PC-9 (cell line): ENCODE data around the gene HEATR3. TPM values are rescaled to one million over a fixed set of nuclear protein-coding genes. Genes with fewer than 3 reads are reported as not detected.

Experiments used
- BruUV-seq: library from RNA; stranded (reverse); fragments of 400-500 nt; replicated peaks from 2 replicates; lab custom pipeline; 2021; lab: Mats Ljungman, UMichigan
- CTCF ChIA-PET: fragments of 300-600 bp; sonication (Branson Sonifier 250); formaldehyde crosslinking; loops from one replicate; lab custom pipeline; 2022; ENCODE audit warnings: antibody characterized with exemption; lab: Charles Lee
- POLR2A ChIA-PET: fragments of 300-600 bp; sonication (Branson Sonifier 250); formaldehyde crosslinking; loops from one replicate; lab custom pipeline; 2022; ENCODE audit warnings: antibody characterized with exemption; ENCODE audit not compliant: unreplicated experiment; lab: Charles Lee
- DNase-seq, 2 experiments: peaks; one replicate each; pipeline versions ENCODE4 v3.0.0 to v3.0.0-alpha.2; 2015 to 2022; ENCODE audit warnings: mixed read lengths in 1 of 2
- H2AFZ ChIP-seq: fragments of 200-600 bp; sonication (generic); 2 replicates; pipeline ENCODE4 v1.8.1; 2017; ENCODE audit warnings: antibody characterized with exemption
- H3F3A ChIP-seq: fragments of 200-600 bp; sonication (generic); 2 replicates; pipeline ENCODE4 v1.8.1; 2017; ENCODE audit warnings: antibody characterized with exemption, mild to moderate bottlenecking, low read depth; ENCODE audit not compliant: insufficient read depth
- H3K27ac ChIP-seq: fragments of 200-600 bp; sonication (generic); 2 replicates; pipeline ENCODE4 v1.6.1; 2016; ENCODE audit warnings: mixed run types
- H3K27me3 ChIP-seq: fragments of 200-600 bp; sonication (generic); 2 replicates; pipeline ENCODE4 v1.6.1; 2016; ENCODE audit warnings: low read depth, mixed run types; ENCODE audit not compliant: insufficient read depth
- H3K36me3 ChIP-seq: fragments of 200-600 bp; sonication (generic); 2 replicates; pipeline ENCODE4 v1.6.1; 2016; ENCODE audit warnings: low read depth, mixed run types
- H3K4me1 ChIP-seq: fragments of 200-600 bp; sonication (generic); replicated peaks from 2 replicates; pipeline ENCODE4 v1.6.1; 2016; ENCODE audit warnings: mixed run types; ENCODE audit not compliant: insufficient read depth
- H3K4me2 ChIP-seq: fragments of 200-600 bp; sonication (generic); 2 replicates; pipeline ENCODE4 v1.6.1; 2017; ENCODE audit warnings: mixed run types
- H3K4me3 ChIP-seq: fragments of 200-600 bp; sonication (generic); 2 replicates; pipeline ENCODE4 v1.6.1; 2016; ENCODE audit warnings: mixed run types
- H3K79me2 ChIP-seq: fragments of 200-600 bp; sonication (generic); 2 replicates; pipeline ENCODE4 v1.6.1; 2017; ENCODE audit warnings: low read depth, mixed run types
- H3K9me2 ChIP-seq: fragments of 200-600 bp; sonication (generic); 2 replicates; pipeline ENCODE4 v1.8.1; 2017; ENCODE audit warnings: mild to moderate bottlenecking; ENCODE audit not compliant: insufficient read depth
- H3K9me3 ChIP-seq: fragments of 200-600 bp; sonication (generic); 2 replicates; pipeline ENCODE4 v1.8.1; 2016; ENCODE audit warnings: low read depth; ENCODE audit not compliant: insufficient read depth
- H4K20me1 ChIP-seq: fragments of 200-600 bp; sonication (generic); 2 replicates; pipeline ENCODE4 v1.8.1; 2017; ENCODE audit not compliant: insufficient read depth
- EZH2 ChIP-seq: fragments of 200-600 bp; sonication (generic); IDR thresholded peaks from 2 replicates; pipeline ENCODE4 v1.8.0; 2017; ENCODE audit warnings: antibody characterized with exemption, low read depth
- intact Hi-C: fragments of 100-400 bp; cut with micrococcal nuclease; formaldehyde crosslinking; loops from one replicate; pipeline ENCODE4 v1.10.0; 2022; ENCODE audit not compliant: unreplicated experiment
- total RNA-seq: library from RNA; stranded (reverse); gene quantifications from 2 replicates; pipeline ENCODE4 v1.2.3, GENCODE V29; 2021
- TF ChIP-seq, protein P1 (sequence below): fragments of 200-600 bp; sonication (generic); conservative IDR thresholded peaks from 2 replicates; pipeline ENCODE4 v1.6.1; 2017; ENCODE audit warnings: mixed run types, antibody characterized with exemption, mild to moderate bottlenecking, moderate library complexity

The HEATR3 gene
- total RNA-seq, 1 experiment from 2014 or later = 14.3 TPM

DNA sequence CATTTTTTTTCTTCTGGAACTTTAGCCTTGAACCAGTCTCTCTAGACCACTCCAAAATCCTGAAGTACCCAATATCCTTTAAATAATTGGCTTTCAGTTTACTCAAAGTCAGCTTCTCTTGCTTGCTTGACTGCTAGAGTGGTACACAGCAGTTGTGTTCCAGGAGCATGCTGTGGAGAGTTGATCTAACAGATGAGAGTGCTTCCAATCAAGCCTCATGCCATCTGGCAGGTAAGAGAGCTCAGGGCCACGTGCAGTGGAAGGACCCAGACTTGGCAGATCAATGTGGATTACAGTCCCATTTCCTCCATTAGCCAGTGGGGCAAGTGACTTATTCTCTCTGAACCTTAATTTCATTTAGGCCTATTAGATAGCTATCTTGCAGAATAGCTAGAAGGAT lies 25.1 kb upstream of the HEATR3 start:
- Histone ChIP-seq H3F3A (no peaks in the 10 kb centered on the region), H3K79me2 (no peaks in the 10 kb centered on the region), H3K4me1 (no peaks in the 10 kb centered on the region), H4K20me1 (no peaks in the 10 kb centered on the region), H3K27me3 (no peaks in the 10 kb centered on the region), H3K9me3 (no peaks in the 10 kb centered on the region), H3K27ac (no peak overlapping the region), H3K4me2 (no peak overlapping the region), H3K4me3 (no peak overlapping the region), H3K9me2 (no peaks in the 10 kb centered on the region), H2AFZ (no peak overlapping the region), H3K36me3 (0 out of 2 replicates have a peak, but pooled peaks cover 5% of the 10 kb centered on the region)
- DNase-seq = no peak
- TF ChIP-seq EZH2 = no peak
- TF ChIP-seq, protein P1, sequence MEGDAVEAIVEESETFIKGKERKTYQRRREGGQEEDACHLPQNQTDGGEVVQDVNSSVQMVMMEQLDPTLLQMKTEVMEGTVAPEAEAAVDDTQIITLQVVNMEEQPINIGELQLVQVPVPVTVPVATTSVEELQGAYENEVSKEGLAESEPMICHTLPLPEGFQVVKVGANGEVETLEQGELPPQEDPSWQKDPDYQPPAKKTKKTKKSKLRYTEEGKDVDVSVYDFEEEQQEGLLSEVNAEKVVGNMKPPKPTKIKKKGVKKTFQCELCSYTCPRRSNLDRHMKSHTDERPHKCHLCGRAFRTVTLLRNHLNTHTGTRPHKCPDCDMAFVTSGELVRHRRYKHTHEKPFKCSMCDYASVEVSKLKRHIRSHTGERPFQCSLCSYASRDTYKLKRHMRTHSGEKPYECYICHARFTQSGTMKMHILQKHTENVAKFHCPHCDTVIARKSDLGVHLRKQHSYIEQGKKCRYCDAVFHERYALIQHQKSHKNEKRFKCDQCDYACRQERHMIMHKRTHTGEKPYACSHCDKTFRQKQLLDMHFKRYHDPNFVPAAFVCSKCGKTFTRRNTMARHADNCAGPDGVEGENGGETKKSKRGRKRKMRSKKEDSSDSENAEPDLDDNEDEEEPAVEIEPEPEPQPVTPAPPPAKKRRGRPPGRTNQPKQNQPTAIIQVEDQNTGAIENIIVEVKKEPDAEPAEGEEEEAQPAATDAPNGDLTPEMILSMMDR = no peak
- intact Hi-C loops = no loop called here
- POLR2A ChIA-PET = no interaction called here
- CTCF ChIA-PET = interaction anchor here (0.6 kb wide), 2 partner anchors 16 to 156 kb away, joined by 3 read pairs; no protein-coding TSS in a partner anchor
- no TSS peak for BruUV-seq

DNA sequence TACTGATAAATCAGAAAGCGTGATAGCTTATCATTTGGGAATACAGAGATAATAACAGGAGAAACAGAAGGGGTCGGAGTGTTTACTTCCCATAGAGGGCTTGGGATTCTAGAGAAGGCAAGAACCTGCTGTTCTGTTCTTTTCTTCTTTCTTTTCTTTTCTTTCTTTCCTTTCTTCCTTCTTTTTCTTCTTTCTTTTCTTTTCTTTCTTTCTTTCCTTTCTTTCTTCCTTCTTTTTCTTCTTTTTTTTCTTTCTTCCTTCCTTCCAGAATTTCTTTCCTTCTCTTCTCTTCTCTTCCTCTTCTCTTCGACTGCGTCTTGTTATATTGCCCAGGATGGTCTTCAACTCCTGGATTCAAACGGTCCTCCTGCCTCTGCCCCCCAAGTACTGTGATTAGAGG lies 22.4 kb upstream of the HEATR3 start:
- Histone ChIP-seq H3K36me3 (no peaks in the 10 kb centered on the region), H3K27ac (no peak overlapping the region), H3K27me3 (no peaks in the 10 kb centered on the region), H3K9me2 (no peaks in the 10 kb centered on the region), H3F3A (no peaks in the 10 kb centered on the region), H3K9me3 (no peaks in the 10 kb centered on the region), H3K4me2 (no peak overlapping the region), H3K4me3 (no peak overlapping the region), H2AFZ (no peak overlapping the region), H3K4me1 (no peaks in the 10 kb centered on the region), H4K20me1 (no peaks in the 10 kb centered on the region), H3K79me2 (no peaks in the 10 kb centered on the region)
- POLR2A ChIA-PET = no interaction called here
- intact Hi-C loops = no loop called here
- no TSS peak for BruUV-seq
- DNase-seq = no peak
- no peak for TF ChIP-seq EZH2
- TF ChIP-seq, protein P1 = no peak
- CTCF ChIA-PET = no interaction called here

DNA sequence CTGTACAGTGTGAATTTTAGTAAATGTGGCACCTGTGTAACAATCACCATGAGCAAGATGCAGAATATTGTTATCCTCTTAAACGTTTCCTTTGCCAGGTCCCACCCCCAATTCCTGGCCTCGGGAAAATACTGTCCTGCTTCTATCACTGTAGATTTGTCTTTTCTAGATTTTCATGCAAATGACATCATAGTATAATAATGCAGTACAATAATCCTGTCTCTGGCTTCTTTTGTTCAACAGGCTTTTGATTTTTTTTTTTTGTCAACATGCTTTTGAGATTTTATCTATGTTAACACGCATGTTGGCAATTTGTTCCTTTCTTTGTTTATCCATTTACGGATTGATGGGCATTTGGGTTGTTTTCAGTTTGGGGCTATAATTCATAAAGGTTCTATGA lies 20.4 kb upstream of the HEATR3 start:
- ChIA-PET CTCF (no interaction called here), POLR2A (no interaction called here)
- no peaks in the 10 kb centered on the region for H3F3A ChIP-seq
- DNase-seq = no peak
- no peaks in the 10 kb centered on the region for H3K9me3 ChIP-seq
- H3K27me3 ChIP-seq = no peaks in the 10 kb centered on the region
- intact Hi-C loops = no loop called here
- no peaks in the 10 kb centered on the region for H3K9me2 ChIP-seq
- no peaks in the 10 kb centered on the region for H3K4me1 ChIP-seq
- no TSS peak for BruUV-seq
- H3K36me3 ChIP-seq = no peaks in the 10 kb centered on the region
- no peaks in the 10 kb centered on the region for H3K79me2 ChIP-seq
- H4K20me1 ChIP-seq = no peaks in the 10 kb centered on the region
- TF ChIP-seq EZH2 = no peak
- TF ChIP-seq, protein P1 = no peak
- no peak overlapping the region for H3K4me2 ChIP-seq
- H3K4me3 ChIP-seq = no peak overlapping the region
- no peak overlapping the region for H3K27ac ChIP-seq
- no peak overlapping the region for H2AFZ ChIP-seq
